HG03196 (cell line): ENCODE measurements around the gene CST7.

Experiments
- ATAC-seq: cut with Tn5 transposase; IDR thresholded peaks from one replicate; pipeline ENCODE4 v1.9.1; 2021; ENCODE audit not compliant: unreplicated experiment

The CST7 gene

DNA sequence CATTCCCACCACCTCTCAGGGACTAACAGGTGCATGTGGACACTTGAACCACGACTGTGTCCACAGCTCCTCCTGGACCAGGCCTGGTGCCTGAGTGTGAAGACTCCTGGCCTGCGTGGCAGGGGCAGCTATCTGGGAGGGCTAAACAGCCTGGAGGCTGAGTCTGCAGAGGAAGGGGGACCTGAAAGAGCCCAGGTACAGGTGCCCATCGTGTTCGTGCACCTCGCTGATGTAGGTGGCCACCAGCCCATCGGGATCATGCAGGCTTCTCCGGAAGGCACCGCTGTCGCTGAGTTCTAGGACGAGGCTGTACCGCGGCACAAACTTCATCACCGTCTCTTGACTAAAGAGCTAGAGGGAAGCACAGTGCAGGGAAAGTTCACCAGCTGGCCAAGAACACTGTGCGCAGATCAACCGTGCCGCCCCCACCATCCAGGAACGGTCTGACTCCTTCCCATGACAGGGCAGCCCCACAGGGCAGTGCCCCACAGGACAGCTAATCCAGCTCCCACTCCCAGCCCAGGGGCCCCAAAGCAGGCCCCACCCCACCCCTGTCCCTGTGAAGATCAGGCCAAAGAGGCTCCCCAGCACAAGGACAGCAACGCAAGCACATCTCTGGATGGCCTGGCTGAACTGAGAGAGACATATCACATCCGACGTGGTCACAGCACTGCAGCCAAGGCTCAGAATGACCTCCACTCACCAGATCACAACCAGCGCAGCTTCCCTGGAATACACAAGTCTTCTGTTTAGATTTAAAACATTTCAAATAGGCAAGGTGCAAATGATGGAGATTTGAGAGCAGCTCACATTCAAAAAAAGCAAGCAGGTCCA, 14.8 kb downstream of the CST7 start:
- ATAC-seq = no peak

DNA sequence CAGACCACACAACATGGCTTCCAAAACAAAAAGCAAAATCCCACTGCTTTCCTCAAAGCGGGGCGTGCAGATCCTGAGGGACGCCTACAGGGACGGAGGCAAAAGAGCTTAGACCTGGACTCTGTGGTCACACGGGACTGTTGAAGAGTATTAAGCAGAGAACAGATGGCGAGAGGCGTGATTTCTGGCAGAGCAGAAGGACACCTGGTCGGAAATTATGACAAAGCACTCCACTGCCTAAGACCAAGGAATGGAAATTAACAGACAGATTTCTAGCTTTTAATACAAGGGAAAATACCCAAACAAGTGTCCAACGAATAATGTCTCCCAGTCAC, 15.4 kb downstream of the CST7 start:
- no peak for ATAC-seq

DNA sequence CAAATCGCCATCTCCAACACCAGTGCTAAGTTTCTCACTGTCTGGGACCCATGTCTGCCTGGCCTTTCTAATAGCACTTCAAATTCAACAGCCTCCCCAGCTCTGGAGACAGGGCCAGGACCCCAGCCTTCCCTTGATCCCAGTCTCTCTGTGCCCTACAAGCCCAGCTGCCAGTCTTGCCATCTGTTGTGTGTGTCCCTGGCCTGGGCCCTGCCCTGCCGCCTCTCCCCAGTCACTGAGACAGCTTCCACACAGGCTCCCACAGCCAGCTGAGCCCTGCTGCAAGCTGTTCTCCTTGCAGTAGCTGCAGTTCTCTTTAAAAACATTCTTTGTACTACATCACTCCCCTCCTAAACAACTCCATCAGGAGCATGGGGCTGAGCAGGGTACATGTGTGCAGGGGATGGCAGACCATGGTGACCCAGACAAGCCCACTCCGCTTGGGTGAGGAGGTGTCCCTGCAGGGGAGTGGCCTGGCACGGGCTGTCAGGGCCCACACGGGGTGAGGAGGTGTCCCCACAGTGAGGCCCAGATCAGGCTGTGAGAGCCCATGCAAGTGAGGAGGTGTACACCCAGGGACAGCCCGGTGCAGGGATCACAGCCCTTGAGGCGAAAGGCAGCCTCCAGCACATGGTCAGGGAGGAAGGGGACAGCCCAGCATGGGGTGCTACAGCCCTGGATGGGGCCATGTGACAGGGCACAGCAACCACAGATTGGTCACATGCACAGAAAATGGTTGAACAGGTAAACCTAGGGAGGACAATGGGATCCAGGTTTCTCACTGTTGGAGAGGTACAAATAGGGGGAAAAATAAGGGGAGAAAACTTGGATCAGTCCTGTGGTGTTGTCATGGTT, 16.2 kb downstream of the CST7 start:
- no peak for ATAC-seq

DNA sequence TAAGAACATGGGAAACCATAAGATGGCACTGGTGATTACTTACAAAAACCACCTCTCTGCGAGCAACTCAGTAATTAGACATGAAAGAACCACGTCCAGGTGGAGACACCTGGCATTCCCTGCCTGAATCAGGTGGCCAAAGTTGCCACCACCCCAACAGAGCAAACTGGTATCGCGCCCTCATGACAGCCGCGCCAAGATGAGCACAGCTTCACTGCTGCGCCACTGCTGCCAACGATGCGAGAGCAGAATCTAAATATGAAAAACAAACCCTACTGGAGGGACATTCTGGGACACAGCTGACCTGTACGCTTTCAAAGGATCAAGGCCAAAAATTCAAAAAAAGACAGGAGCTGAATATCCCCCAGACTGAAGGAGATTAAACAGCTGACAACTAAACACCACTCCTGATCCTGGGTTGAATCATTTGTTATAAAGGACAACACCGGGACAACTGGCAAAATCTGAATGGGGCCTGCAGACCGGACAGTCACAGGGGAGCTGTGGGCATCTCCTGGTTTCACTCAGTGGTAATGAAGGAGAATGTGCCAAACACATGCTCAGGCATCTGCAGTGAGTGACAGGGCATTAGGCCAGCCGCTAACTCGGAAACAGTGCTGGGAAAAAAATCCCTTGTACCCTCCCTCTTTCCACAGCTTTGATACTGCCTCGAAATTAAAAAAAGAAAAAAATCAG, 17.4 kb downstream of the CST7 start:
- no peak for ATAC-seq

DNA sequence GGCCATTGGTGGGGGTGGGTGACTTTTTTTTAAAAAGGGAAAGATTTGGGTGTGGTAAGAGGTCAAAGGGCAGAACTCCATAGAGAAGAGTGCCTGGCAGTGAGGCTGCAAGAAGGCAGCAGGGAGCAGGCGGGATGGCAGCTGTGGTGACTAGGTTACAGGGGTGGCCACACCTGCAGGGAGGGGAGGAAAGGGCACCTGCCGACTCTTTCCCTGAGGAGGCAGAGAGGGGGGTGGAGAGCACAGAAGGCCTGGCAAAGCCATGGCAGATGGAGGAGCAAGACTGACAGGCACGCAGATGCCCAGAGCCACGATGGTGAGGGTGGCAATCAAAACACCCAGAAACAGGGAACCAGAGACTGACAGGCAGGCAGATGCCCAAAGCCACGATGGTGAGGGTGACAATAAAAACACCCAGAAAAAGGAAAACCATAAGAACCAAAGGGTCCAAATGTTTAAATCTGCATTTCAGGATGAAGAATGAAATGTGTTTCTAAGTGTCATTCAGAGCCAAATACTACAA, 19.3 kb downstream of the CST7 start:
- no peak for ATAC-seq

DNA sequence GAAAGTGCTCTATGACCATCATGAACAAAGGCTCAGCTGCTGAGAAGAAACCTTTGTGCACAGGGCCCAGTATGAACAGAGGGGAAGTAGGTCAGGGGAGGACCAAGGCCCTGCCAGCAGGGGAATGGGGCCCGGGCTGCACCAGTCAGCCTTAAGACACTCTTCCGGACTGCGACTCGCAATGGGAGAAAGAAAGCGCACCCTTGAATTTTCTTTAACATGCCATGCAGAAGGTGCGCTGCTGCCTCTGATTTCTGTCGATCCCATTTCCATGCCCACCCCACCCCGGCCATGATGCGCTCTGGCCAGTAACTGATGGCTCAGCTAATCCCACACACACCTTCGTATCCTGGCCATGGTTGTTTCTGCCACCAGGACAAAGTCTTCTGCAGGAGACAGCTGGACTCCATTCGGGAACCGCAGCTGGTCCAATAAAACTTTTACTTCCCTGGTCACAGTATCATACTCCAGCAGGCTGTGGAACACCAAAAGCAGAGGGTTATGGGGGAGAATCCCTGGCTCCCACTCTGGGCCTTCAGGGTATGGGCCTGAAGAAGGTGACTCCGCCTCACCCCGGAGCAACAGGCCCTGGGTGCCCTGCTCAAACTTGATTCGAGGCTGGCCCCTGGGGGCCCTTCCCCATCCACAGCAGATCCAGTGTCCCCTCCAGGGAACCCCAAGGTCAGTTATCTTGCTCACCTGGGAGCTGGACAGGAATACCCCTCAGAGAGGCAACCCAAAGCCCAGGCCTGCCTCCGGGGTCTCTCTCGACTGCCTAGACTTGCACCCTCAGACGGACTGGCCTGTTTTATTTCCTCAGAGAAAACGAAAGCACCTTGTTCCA, 20.3 kb downstream of the CST7 start:
- no peak for ATAC-seq

DNA sequence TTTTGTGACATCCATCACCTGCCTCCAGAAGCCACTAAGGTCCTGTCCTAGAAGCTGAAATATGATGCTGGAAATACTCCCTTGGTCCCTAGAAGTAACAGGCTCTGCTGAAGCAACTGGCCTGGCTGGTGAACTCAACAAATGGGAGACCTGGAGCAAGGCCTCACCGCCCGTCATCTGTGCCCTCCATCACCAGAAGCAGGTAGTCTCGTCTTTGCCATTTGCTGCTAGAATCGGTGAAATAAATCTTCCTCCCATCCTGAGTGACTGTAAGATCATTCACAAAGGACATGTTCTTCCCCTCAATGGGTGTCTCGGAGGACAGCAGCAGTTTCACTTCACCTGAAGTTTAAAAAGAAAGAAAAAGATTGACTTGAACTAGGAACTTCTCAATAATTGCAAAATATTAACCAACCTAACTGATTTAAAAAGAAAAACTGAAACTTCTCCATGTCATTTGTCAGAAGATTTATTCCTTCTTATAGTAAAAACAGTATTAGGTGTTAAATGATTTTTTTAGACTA, 21.0 kb downstream of the CST7 start:
- ATAC-seq = no peak

DNA sequence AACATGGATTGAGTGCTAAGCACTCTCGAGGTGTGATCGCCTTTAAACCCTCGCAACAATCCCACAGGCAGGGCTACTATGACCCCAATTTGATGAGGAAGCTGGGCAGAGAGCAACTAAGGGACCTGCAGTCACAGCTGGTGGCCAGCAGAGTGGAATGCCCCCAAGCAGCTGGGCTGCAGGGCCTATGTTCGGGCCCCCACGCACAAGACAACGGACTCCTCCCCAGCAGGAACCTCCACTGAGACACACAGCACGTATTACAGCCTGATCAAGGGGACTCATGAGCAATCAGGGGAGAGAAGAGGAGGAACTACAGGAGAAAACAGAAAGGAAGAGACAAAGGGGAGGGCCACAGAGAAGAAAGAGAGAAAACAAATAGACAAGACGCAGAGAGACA, 21.7 kb downstream of the CST7 start:
- no peak for ATAC-seq

DNA sequence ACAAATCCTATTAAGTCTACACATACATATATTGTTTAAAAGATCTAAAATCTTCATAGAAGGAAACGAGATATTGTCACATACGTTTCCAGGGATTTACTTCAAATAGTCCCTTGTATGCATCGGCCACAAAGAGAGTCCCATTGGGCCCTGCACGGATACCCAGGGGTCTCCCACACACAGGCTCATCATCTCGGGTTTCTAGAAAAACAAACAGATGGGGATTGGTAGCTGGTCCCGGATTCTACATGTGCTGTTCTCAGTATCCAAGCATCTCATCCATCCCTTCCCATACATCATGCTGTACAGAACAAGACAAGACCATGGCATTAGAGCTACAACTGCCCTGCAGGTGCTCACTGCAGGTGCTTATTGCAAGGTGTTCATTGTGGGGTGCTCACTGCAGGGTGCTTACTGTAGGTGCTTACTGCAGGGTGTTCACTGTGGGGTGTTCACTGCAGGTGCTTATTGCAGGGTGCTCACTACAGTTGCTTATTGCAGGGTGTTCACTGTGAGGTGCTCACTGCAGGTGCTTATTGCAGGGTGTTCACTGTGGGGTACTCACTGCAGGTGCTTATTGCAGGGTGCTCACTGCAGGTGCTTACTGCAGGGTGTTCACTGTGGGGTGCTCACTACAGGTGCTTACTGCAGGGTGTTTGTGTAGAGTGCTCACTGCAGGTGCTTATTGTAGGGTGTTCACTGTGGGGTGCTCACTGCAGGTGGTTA, 22.5 kb downstream of the CST7 start:
- no peak for ATAC-seq

DNA sequence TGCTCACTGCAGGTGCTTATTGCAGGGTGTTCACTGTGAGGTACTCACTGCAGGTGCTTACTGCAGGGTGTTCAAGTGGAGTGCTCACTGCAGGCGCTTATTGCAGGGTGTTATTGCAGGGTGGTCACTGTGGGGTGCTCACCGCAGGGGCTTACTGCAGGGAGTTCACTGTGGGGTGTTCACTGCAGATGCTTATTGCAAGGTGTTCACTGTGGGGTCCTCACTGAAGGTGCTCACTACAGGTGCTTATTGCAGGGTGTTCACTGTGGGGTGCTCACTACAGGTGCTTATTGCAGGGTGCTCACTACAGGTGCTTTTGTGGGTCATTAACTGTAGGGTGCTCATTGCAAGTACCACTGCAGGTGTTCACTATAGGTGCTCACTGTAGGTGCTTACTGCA, 23.3 kb downstream of the CST7 start:
- ATAC-seq = no peak

DNA sequence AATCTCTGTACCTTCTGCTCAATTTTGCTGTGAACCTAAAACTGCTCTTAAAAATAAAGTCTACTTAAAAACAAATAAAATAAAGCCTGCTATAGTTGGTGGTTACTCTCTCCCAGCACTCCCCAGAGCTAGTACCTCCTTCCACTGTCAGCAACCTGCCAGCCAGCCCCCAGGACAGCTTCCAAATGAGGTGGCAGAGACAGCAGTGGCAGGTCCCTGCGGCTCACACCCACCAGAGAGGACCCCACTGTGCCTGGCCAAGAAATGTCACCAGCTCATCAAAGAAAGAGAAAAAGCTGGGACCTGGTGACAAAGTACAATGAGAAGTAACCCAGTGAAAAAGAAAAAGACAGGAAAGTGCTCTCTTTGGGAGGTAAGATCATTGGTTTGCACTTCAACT, 28.3 kb downstream of the CST7 start:
- ATAC-seq = no peak

DNA sequence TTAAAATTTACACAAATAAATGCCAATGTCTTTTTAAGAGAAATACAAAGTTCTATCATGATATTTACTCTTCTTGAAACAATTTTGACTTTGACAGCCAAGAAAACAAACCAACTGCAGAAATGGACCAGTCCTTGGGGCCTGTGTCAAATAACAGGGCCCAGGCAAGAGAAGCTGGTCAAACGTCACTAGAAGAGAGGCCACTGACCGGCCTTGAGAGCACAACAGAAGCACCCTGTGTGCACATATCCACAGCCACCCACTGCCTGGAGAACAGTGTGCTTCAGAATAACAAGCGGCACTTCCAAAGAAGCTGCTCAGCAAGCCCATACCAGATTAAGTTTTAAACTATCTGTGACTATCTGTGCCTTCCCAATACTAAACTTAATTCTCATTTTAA, 28.7 kb downstream of the CST7 start:
- ATAC-seq = no peak

DNA sequence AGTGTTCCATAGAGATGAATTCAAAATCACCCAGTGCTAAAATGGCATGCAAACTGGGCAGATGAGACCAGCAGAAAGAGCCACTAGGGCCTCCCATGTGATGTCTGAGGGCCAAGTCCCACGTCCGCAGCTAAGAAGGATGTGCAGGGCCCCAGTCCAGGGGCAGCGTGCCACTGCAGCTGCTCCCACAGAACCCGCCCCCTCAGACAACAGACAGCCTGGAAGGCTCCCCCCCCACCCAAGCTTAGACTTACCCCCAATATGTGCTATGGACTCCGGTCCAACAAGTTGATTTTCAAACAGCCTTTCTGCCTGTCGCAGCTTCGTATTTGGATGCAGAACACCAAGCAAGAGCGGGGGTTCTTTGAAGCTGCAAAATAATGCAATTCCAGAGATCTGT, 29.4 kb downstream of the CST7 start:
- ATAC-seq = no peak

DNA sequence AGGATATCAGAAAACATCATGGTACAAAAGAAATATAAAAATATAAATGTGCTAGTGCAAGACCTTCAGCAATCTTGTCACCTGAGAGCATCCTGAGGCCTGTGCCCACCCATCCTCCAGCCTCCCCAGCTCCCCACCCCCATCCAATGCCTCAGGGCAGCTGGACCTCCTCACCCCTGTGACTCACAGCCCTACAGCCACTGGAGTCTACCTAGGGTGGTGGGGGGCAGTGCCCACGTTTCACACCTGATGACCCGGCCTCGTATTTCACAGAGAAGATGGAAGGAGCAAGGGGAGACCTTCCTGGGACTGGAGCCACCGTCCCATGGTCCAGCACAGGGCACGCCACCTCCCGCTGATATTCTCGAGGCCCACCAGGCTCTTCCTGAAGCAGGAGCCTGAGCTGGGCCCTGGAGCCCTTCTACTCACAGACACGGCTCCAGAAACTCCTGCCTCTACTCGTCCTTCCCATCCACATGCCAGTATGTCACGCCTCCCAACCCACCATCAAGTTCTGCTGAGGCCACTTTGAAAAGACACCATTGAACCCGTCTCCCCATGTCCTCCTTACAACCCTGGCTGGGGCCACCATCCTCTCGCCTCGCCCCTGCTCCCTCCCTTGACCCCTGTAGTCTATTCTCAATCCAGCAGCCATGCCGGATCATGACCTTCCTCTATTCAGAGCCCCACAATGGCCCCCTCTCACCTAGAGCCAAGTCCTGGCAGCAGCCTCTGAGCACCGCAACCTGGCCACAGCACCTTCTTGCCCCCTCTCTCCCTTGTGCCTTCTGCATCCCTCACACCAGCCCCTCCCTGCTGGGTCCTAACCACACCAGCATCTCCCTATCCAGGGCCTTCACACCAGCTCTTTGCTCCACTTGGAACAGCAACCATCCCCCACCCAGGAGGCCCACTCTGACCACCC, 30.2 kb downstream of the CST7 start:
- no peak for ATAC-seq

DNA sequence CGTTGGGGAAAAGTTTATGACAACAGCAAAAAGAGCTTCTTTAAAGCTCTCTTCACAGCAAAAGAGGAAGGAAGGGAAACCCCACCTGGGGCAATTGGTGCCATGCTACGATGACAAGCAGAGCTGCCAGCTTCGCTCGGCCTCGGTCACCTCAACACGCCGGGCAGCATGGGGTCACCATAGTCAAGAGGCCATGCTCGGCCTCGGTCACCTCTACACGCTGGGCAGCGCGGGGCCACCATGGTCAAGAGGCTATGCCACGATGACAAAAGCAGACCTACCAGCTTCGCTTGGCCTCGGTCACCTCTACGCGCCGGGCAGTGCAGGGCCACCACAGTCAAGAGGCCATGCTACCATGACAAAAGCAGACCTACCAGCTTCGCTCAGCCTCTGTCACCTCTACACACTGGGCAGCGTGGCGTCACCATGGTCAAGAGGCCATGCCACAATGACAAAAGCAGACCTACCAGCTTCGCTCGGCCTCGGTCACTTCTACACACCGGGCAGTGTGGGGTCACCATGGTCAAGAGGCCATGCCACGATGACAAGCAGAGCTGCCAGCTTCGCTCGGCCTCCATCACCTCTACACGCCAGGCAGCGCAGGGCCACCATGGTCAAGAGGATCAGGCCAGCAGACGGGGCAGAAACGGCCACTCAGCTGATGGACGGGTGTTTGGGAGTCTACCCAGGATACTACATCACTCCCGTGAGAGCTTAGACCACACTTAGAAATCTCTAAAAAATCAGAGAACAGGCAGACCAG, 31.4 kb downstream of the CST7 start:
- ATAC-seq = no peak

DNA sequence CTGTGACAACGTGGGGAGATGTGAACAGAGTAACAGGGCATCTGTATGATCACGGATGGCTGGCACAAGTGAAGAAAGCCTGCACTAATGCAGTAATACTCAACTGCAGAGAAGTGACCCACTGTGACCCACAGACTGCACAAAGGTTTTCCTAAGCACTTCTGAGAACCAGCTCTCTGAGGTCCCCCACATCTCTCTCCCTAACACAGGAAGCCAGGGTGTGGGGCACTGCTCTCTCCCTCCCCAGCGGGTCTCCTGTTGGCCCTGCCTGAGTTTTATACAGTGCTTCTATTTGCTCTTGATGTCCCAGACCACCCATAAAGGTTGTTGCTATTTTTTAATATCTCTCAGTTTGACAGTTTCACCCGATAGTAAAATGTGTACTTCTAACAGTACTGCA, 32.2 kb downstream of the CST7 start:
- no peak for ATAC-seq

DNA sequence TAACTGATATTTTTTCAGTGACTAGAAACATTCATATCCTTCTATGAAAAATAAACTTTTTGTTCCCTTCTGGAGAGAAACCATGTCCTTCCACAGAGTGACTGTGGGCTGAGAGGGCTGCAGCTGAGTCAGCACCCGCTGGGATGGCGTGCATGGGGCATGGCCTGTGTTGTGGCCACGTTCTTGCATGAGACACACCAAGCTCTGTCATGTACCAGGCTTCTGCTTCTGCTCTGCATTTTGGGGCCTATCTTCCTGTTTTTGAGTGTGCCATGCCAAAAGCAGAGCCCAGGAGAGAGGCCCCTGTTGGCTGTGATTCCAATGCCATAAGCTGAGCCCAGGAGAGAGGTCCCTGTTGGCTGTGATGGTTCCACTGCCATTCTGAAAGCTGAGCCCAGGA, 32.7 kb downstream of the CST7 start:
- no peak for ATAC-seq

DNA sequence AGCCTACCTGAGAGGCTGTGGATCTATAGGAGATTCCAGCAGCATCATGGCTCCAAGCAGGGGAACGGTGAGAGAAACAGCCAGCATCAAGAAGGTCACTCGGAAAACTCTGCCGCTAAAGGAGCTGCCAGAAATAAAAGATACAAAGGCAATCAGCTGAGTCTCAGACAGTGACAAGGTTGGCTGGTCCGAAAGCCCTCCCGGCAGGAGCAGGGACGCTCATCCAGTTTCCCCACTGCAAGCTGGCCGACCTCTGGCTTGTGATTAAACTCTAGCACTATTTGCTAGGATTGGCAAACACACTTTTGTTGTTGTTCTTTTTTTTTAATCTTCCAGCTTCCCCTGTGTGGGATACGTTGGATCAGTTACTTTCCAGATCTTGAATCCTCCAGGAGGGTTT, 34.8 kb downstream of the CST7 start:
- ATAC-seq = no peak
